ENCODE measurements around the gene CLCN5.

CLCN5 gene

GRCh38 chrX:49930039-49930438, 7.6 kb downstream of the CLCN5 start:
- in situ Hi-C loops (cut with MboI; ENCODE audit: low sequenced_read_pairs) = no loop called here

GRCh38 chrX:49932791-49933190, 10.4 kb downstream of the CLCN5 start:
- in situ Hi-C loops (cut with MboI; ENCODE audit: low sequenced_read_pairs) = no loop called here

GRCh38 chrX:49934148-49934547, 11.8 kb downstream of the CLCN5 start:
- in situ Hi-C loops (cut with MboI; ENCODE audit: low sequenced_read_pairs) = no loop called here

GRCh38 chrX:49934729-49935128, 12.3 kb downstream of the CLCN5 start:
- in situ Hi-C loops (cut with MboI; ENCODE audit: low sequenced_read_pairs) = no loop called here

GRCh38 chrX:49947781-49948180, 25.4 kb downstream of the CLCN5 start:
- in situ Hi-C loops (cut with MboI; ENCODE audit: low sequenced_read_pairs) = no loop called here

GRCh38 chrX:49949961-49950360, 27.6 kb downstream of the CLCN5 start:
- in situ Hi-C loops (cut with MboI; ENCODE audit: low sequenced_read_pairs) = no loop called here

- in situ Hi-C loops (cut with MboI; ENCODE audit: low sequenced_read_pairs) = no loop called here
Measured at GRCh38 chrX:49951524-49952193, 29.3 kb downstream of the CLCN5 start.

GRCh38 chrX:49956313-49956712, 33.9 kb downstream of the CLCN5 start:
- in situ Hi-C loops (cut with MboI; ENCODE audit: low sequenced_read_pairs) = no loop called here

GRCh38 chrX:49958727-49959485, 36.5 kb downstream of the CLCN5 start:
- in situ Hi-C loops (cut with MboI; ENCODE audit: low sequenced_read_pairs) = no loop called here

GRCh38 chrX:49959602-49960001, 37.2 kb downstream of the CLCN5 start:
- in situ Hi-C loops (cut with MboI; ENCODE audit: low sequenced_read_pairs) = no loop called here

GRCh38 chrX:49960061-49960460, 37.7 kb downstream of the CLCN5 start:
- in situ Hi-C loops (cut with MboI; ENCODE audit: low sequenced_read_pairs) = no loop called here

- in situ Hi-C loops (cut with MboI; ENCODE audit: low sequenced_read_pairs) = no loop called here
Measured at GRCh38 chrX:49970674-49971073, 48.3 kb downstream of the CLCN5 start.

GRCh38 chrX:49972328-49972860, 50.0 kb downstream of the CLCN5 start:
- in situ Hi-C loops (cut with MboI; ENCODE audit: low sequenced_read_pairs) = no loop called here

- in situ Hi-C loops (cut with MboI; ENCODE audit: low sequenced_read_pairs) = no loop called here
Measured at GRCh38 chrX:49976682-49977197, 54.3 kb downstream of the CLCN5 start.

- in situ Hi-C loops (cut with MboI; ENCODE audit: low sequenced_read_pairs) = no loop called here
Measured at GRCh38 chrX:49977319-49978090, 55.1 kb downstream of the CLCN5 start.

- in situ Hi-C loops (cut with MboI; ENCODE audit: low sequenced_read_pairs) = no loop called here
Measured at GRCh38 chrX:49978176-49978575, 55.8 kb downstream of the CLCN5 start.

GRCh38 chrX:49986058-49986457, 63.7 kb downstream of the CLCN5 start:
- in situ Hi-C loops (cut with MboI; ENCODE audit: low sequenced_read_pairs) = no loop called here

GRCh38 chrX:49987651-49988050, 65.3 kb downstream of the CLCN5 start:
- in situ Hi-C loops (cut with MboI; ENCODE audit: low sequenced_read_pairs) = no loop called here

- in situ Hi-C loops (cut with MboI; ENCODE audit: low sequenced_read_pairs) = no loop called here
Measured at GRCh38 chrX:49988143-49988542, 65.7 kb downstream of the CLCN5 start.

GRCh38 chrX:49991758-49992157, 69.4 kb downstream of the CLCN5 start:
- in situ Hi-C loops (cut with MboI; ENCODE audit: low sequenced_read_pairs) = no loop called here

GRCh38 chrX:49992853-49993252, 70.5 kb downstream of the CLCN5 start:
- in situ Hi-C loops (cut with MboI; ENCODE audit: low sequenced_read_pairs) = no loop called here

Data from HL-60/S4 treated with retinoic acid at 250 ng/mL for 4 days and 3 days (cell line).